HEK293 (cell line): Measurements from ENCODE around the gene PRKG1.

ENCODE experiments used
- CTCF ChIA-PET: fragments of 350-600 bp; formaldehyde crosslinking; extraction: SDS; loops from one replicate; lab custom pipeline; 2021; ENCODE audit warnings: antibody characterized with exemption; lab: Yijun Ruan, JAX
- POLR2A ChIA-PET: fragments of 300-600 bp; formaldehyde crosslinking; extraction: SDS; loops from one replicate; lab custom pipeline; 2020; ENCODE audit warnings: antibody characterized with exemption, inconsistent platforms; lab: Yijun Ruan, JAX
- H3K27ac ChIP-seq: fragments of 200-500 bp; sonication (Bioruptor generic); 2 replicates; pipeline ENCODE4 v1.5.1; 2014; ENCODE audit warnings: low read depth, low read length, control low read depth, inconsistent platforms; ENCODE audit errors: extremely low read depth
- H3K36me3 ChIP-seq, 2 experiments: fragments of 200-500 bp in 1 of 2; sonication (Bioruptor generic) in 1 of 2; 1 replicate in 1 of 2; 2 replicates in 1 of 2; pipeline ENCODE4 v1.5.1; 2014 to 2017; ENCODE audit warnings: inconsistent platforms in 2 of 2, low read length in 2 of 2; ENCODE audit not compliant: control insufficient read depth in 2 of 2, insufficient read depth in 1 of 2
- H3K4me1 ChIP-seq: fragments of 200-500 bp; sonication (Bioruptor generic); 2 replicates; pipeline ENCODE4 v1.5.1; 2014; ENCODE audit warnings: mild to moderate bottlenecking, low read length, inconsistent platforms; ENCODE audit not compliant: control insufficient read depth, insufficient read depth
- H3K4me3 ChIP-seq: 2 replicates; pipeline ENCODE4 v1.5.1; 2011; ENCODE audit warnings: low read depth, mild to moderate bottlenecking, control low read depth, low read length, moderate library complexity
- H3K9me3 ChIP-seq: fragments of 200-500 bp; sonication (Bioruptor generic); 2 replicates; pipeline ENCODE4 v1.5.1; 2014; ENCODE audit warnings: low read depth, low read length, inconsistent platforms; ENCODE audit not compliant: control insufficient read depth, insufficient read depth
- OVOL3 ChIP-seq: fragments of 450-650 bp; formaldehyde crosslinking; IDR thresholded peaks from 2 replicates; pipeline ENCODE4 v1.5.1; 2016; ENCODE audit warnings: missing biosample characterization, missing genetic modification characterization
- WT1 ChIP-seq: fragments of 450-650 bp; formaldehyde crosslinking; IDR thresholded peaks from 2 replicates; pipeline ENCODE4 v1.5.1; 2016; ENCODE audit warnings: missing biosample characterization, missing genetic modification characterization
- ZBTB17 ChIP-seq: fragments of 450-650 bp; formaldehyde crosslinking; IDR thresholded peaks from 2 replicates; pipeline ENCODE4 v1.5.1; 2016; ENCODE audit warnings: missing biosample characterization, missing genetic modification characterization
- ZBTB21 ChIP-seq: fragments of 450-650 bp; formaldehyde crosslinking; IDR thresholded peaks from 2 replicates; pipeline ENCODE4 v1.5.1; 2017; ENCODE audit warnings: missing biosample characterization, missing genetic modification characterization
- ZBTB6 ChIP-seq: fragments of 450-650 bp; formaldehyde crosslinking; IDR thresholded peaks from 2 replicates; pipeline ENCODE4 v1.5.1; 2017; ENCODE audit warnings: missing biosample characterization, missing genetic modification characterization
- ZFP69B ChIP-seq: fragments of 450-650 bp; formaldehyde crosslinking; IDR thresholded peaks from 2 replicates; pipeline ENCODE4 v1.5.1; 2016; ENCODE audit warnings: missing biosample characterization, missing genetic modification characterization
- ZNF132 ChIP-seq: fragments of 450-650 bp; formaldehyde crosslinking; IDR thresholded peaks from 2 replicates; pipeline ENCODE4 v1.5.1; 2017; ENCODE audit warnings: missing biosample characterization, missing genetic modification characterization, borderline replicate concordance
- ZNF19 ChIP-seq: fragments of 450-650 bp; formaldehyde crosslinking; IDR thresholded peaks from 2 replicates; pipeline ENCODE4; 2016; ENCODE audit warnings: missing biosample characterization, missing genetic modification characterization, low read depth
- ZNF2 ChIP-seq: fragments of 450-650 bp; formaldehyde crosslinking; IDR thresholded peaks from 2 replicates; pipeline ENCODE4 v1.5.1; 2016; ENCODE audit warnings: missing biosample characterization, missing genetic modification characterization
- ZNF266 ChIP-seq: fragments of 450-650 bp; formaldehyde crosslinking; IDR thresholded peaks from 2 replicates; pipeline ENCODE4 v1.5.1; 2016; ENCODE audit warnings: missing biosample characterization, missing genetic modification characterization, low read depth
- ZNF311 ChIP-seq: fragments of 450-650 bp; formaldehyde crosslinking; IDR thresholded peaks from 2 replicates; pipeline ENCODE4 v1.5.1; 2017; ENCODE audit warnings: missing biosample characterization, missing genetic modification characterization, borderline replicate concordance
- ZNF416 ChIP-seq: fragments of 450-650 bp; formaldehyde crosslinking; IDR thresholded peaks from 2 replicates; pipeline ENCODE4 v1.5.1; 2016; ENCODE audit warnings: missing biosample characterization, missing genetic modification characterization
- ZNF423 ChIP-seq: fragments of 450-650 bp; formaldehyde crosslinking; IDR thresholded peaks from 2 replicates; pipeline ENCODE4 v1.5.1; 2016; ENCODE audit warnings: missing biosample characterization, missing genetic modification characterization
- ZNF510 ChIP-seq: fragments of 450-650 bp; formaldehyde crosslinking; IDR thresholded peaks from 2 replicates; pipeline ENCODE4 v1.5.1; 2018; ENCODE audit warnings: mild to moderate bottlenecking, missing genetic modification characterization, missing biosample characterization; ENCODE audit not compliant: insufficient replicate concordance
- ZNF544 ChIP-seq: fragments of 450-650 bp; formaldehyde crosslinking; IDR thresholded peaks from 2 replicates; pipeline ENCODE4 v1.5.0; 2017; ENCODE audit warnings: missing biosample characterization, missing genetic modification characterization
- ZNF610 ChIP-seq: fragments of 450-650 bp; formaldehyde crosslinking; IDR thresholded peaks from 2 replicates; pipeline ENCODE4 v1.5.1; 2016; ENCODE audit warnings: missing biosample characterization, missing genetic modification characterization, borderline replicate concordance
- ZNF777 ChIP-seq: fragments of 450-650 bp; formaldehyde crosslinking; IDR thresholded peaks from 2 replicates; pipeline ENCODE4 v1.5.1; 2017; ENCODE audit warnings: missing biosample characterization, missing genetic modification characterization, borderline replicate concordance
- ZNF837 ChIP-seq: fragments of 450-650 bp; formaldehyde crosslinking; IDR thresholded peaks from 2 replicates; pipeline ENCODE4 v1.5.1; 2016; ENCODE audit warnings: missing biosample characterization, missing genetic modification characterization
- ZSCAN4 ChIP-seq: fragments of 450-650 bp; formaldehyde crosslinking; IDR thresholded peaks from 2 replicates; pipeline ENCODE4 v1.5.1; 2017; ENCODE audit warnings: missing biosample characterization, missing genetic modification characterization
- TF ChIP-seq, protein P1 (sequence below): fragments of 450-650 bp; formaldehyde crosslinking; IDR thresholded peaks from 2 replicates; pipeline ENCODE4 v1.5.0; 2017; ENCODE audit warnings: missing biosample characterization, missing genetic modification characterization, borderline replicate concordance
- TF ChIP-seq, protein P2 (sequence below): fragments of 450-650 bp; formaldehyde crosslinking; IDR thresholded peaks from 2 replicates; pipeline ENCODE4 v1.5.1; 2016; ENCODE audit warnings: missing biosample characterization, missing genetic modification characterization
- TF ChIP-seq, protein P3 (sequence below): fragments of 450-650 bp; formaldehyde crosslinking; IDR thresholded peaks from 2 replicates; pipeline ENCODE4 v1.5.1; 2016; ENCODE audit warnings: missing biosample characterization, missing genetic modification characterization

The PRKG1 gene

GRCh38 chr10:52212062-52212461 lies 1137.8 kb downstream of the PRKG1 start (continued):
- TF ChIP-seq ZNF132 (tag by site-specific recombination) (no peak), ZNF416 (tag by site-specific recombination) (no peak), OVOL3 (no peak), ZNF423 (tag by site-specific recombination) (no peak), WT1 (no peak), ZNF311 (tag by site-specific recombination) (no peak), ZNF544 (tag by site-specific recombination) (no peak)

GRCh38 chr10:52212802-52213201 lies 1138.5 kb downstream of the PRKG1 start:
- Histone ChIP-seq H3K9me3 (no peaks in the 10 kb centered on the region), H3K4me3 (no peak overlapping the region), H3K4me1 (peaks cover 2% of the 10 kb centered on the region; the same call in 1 of the 2 replicates), H3K27ac (no peak overlapping the region), H3K36me3 (no peaks in the 10 kb centered on the region)
- CTCF ChIA-PET: no interaction called here
- no peak for TF ChIP-seq ZNF837 (tag by site-specific recombination)
- TF ChIP-seq, protein P1, sequence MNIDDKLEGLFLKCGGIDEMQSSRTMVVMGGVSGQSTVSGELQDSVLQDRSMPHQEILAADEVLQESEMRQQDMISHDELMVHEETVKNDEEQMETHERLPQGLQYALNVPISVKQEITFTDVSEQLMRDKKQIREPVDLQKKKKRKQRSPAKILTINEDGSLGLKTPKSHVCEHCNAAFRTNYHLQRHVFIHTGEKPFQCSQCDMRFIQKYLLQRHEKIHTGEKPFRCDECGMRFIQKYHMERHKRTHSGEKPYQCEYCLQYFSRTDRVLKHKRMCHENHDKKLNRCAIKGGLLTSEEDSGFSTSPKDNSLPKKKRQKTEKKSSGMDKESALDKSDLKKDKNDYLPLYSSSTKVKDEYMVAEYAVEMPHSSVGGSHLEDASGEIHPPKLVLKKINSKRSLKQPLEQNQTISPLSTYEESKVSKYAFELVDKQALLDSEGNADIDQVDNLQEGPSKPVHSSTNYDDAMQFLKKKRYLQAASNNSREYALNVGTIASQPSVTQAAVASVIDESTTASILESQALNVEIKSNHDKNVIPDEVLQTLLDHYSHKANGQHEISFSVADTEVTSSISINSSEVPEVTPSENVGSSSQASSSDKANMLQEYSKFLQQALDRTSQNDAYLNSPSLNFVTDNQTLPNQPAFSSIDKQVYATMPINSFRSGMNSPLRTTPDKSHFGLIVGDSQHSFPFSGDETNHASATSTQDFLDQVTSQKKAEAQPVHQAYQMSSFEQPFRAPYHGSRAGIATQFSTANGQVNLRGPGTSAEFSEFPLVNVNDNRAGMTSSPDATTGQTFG (tag by site-specific recombination): no peak
- TF ChIP-seq, protein P2, sequence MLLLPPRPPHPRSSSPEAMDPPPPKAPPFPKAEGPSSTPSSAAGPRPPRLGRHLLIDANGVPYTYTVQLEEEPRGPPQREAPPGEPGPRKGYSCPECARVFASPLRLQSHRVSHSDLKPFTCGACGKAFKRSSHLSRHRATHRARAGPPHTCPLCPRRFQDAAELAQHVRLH (tag by site-specific recombination): no peak
- no peak for TF ChIP-seq ZBTB21 (tag by site-specific recombination)
- no peak for TF ChIP-seq ZNF510
- TF ChIP-seq ZBTB17: no peak
- TF ChIP-seq ZFP69B (tag by site-specific recombination): no peak
- no peak for TF ChIP-seq OVOL3
- no peak for TF ChIP-seq ZNF266 (tag by site-specific recombination)
- TF ChIP-seq ZBTB6: no peak
- TF ChIP-seq ZNF2 (tag by site-specific recombination): no peak
- TF ChIP-seq ZNF777 (tag by site-specific recombination): no peak
- no peak for TF ChIP-seq ZNF610 (tag by site-specific recombination)
- TF ChIP-seq, protein P3, sequence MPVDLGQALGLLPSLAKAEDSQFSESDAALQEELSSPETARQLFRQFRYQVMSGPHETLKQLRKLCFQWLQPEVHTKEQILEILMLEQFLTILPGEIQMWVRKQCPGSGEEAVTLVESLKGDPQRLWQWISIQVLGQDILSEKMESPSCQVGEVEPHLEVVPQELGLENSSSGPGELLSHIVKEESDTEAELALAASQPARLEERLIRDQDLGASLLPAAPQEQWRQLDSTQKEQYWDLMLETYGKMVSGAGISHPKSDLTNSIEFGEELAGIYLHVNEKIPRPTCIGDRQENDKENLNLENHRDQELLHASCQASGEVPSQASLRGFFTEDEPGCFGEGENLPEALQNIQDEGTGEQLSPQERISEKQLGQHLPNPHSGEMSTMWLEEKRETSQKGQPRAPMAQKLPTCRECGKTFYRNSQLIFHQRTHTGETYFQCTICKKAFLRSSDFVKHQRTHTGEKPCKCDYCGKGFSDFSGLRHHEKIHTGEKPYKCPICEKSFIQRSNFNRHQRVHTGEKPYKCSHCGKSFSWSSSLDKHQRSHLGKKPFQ (tag by site-specific recombination): no peak
- TF ChIP-seq ZNF19 (tag by site-specific recombination): no peak
- TF ChIP-seq ZSCAN4: no peak
- POLR2A ChIA-PET: no interaction called here
